IPS-20b (cell line): Measurements from ENCODE around the gene CRTAC1.

ENCODE experiments used
- H3K27ac ChIP-seq: one replicate; pipeline ENCODE4 v1.5.1; 2013; ENCODE audit warnings: low read length
- H3K27me3 ChIP-seq: 2 replicates; pipeline ENCODE4 v1.6.1; 2013; ENCODE audit warnings: mild to moderate bottlenecking, low read length, inconsistent platforms; ENCODE audit not compliant: insufficient read depth
- H3K36me3 ChIP-seq: 2 replicates; pipeline ENCODE4 v1.6.1; 2013; ENCODE audit warnings: low read depth, mild to moderate bottlenecking, inconsistent platforms, low read length, moderate library complexity; ENCODE audit not compliant: insufficient read depth
- H3K4me1 ChIP-seq: 2 replicates; pipeline ENCODE4 v1.6.1; 2013; ENCODE audit warnings: mild to moderate bottlenecking, control low read depth, inconsistent platforms, low read length, moderate library complexity; ENCODE audit not compliant: insufficient read depth
- H3K4me3 ChIP-seq: 2 replicates; pipeline ENCODE4 v1.5.1; 2013; ENCODE audit warnings: mild to moderate bottlenecking, low read length, inconsistent platforms
- H3K9ac ChIP-seq: 2 replicates; pipeline ENCODE4 v1.6.1; 2013; ENCODE audit warnings: low read depth, mild to moderate bottlenecking, inconsistent platforms, low read length, moderate library complexity
- H3K9me3 ChIP-seq: 2 replicates; pipeline ENCODE4 v1.6.1; 2013; ENCODE audit warnings: mild to moderate bottlenecking, low read depth, low read length, inconsistent platforms; ENCODE audit not compliant: insufficient read depth

Gene CRTAC1

DNA sequence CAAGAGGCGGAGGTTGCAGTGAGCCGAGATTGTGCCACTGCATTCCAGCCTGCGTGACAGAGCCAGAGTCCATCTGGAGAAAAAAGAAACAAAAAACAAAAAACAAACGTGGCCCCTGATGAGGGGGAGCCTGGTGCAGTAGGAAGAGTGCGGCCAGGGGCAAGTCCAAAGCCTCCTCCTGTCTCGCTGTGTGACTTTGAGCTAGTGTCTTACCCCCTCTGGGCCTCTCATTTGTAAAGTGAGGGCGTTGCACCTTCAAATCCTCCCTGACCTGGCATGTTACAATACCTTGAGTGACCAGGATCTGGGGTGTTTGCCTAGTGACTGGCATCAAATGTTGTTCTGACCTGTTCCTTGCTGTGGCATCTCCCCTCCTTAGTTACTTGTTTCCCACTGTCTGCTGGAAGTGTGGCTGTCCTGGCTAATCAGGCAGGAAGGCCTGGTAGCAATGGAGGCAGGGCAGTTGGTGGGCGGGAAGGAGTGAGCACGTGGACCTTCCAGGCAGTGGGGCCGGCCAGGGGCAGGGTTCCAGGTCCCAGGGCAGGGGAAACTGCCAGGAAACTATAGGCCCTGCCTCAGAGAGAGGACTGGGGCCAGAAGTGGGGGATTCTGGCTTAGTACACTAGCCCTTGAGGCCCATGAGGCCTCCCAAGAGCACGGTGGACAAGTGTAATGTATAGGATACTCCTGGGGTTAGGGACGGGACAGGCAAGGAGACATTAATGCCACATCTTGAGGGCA, 205.2 kb downstream of the CRTAC1 start:
- Histone ChIP-seq H3K27me3 (no peaks in the 10 kb centered on the region), H3K36me3 (no peaks in the 10 kb centered on the region), H3K4me1 (no peaks in the 10 kb centered on the region; the same call in 1 of the 2 replicates), H3K9me3 (no peaks in the 10 kb centered on the region), H3K4me3 (no peak overlapping the region), H3K27ac (no peak overlapping the region), H3K9ac (no peak overlapping the region)

DNA sequence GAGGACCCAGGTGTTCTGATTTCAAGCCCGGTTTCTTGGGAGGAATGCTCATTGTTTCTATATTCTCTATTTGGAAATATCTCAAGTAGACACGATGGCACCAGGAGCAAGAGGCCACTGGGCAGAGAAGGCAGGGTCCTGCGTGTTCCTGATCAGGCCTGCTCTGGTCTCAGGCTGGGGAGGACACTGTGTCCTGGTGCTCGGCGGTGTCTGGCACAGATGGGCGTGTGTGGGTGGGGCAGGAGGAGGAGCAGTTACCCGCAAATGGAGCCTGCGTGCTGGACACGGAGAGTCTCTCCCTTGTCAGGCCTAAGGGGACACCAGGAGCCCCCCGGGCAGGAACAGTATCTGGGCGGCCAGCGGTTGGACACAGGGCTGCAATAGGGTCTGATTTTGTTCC, 206.7 kb downstream of the CRTAC1 start:
- H3K4me3 ChIP-seq: no peak overlapping the region
- no peak overlapping the region for H3K27ac ChIP-seq
- no peaks in the 10 kb centered on the region; the same call in 1 of the 2 replicates for H3K4me1 ChIP-seq
- no peaks in the 10 kb centered on the region for H3K36me3 ChIP-seq
- H3K9me3 ChIP-seq: no peaks in the 10 kb centered on the region
- H3K9ac ChIP-seq: no peak overlapping the region
- no peaks in the 10 kb centered on the region for H3K27me3 ChIP-seq

DNA sequence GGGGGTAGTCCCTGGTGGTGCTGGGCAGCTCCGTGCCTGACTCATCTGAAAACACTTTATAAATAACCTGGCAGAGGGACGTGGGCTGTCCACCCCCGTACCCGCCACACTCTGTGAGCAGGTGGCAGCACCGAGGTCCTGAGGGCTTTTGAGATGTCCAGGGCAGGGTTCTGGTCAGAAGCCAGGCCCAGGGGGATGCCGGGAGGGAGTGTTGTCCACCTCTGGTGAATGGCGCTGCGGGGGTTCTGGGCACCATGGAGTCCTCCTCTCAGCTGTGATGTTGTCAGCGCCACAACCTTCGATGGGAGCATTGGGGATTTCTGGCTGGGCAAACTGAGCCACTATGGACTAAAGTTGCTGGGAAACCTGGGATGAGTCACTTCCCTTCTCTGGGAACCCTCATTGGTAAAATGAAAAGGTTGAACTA, 208.1 kb downstream of the CRTAC1 start:
- Histone ChIP-seq H3K4me3 (no peak overlapping the region), H3K27ac (no peak overlapping the region), H3K4me1 (no peaks in the 10 kb centered on the region; the same call in 1 of the 2 replicates), H3K9ac (no peak overlapping the region), H3K36me3 (no peaks in the 10 kb centered on the region), H3K9me3 (no peaks in the 10 kb centered on the region), H3K27me3 (no peaks in the 10 kb centered on the region)

DNA sequence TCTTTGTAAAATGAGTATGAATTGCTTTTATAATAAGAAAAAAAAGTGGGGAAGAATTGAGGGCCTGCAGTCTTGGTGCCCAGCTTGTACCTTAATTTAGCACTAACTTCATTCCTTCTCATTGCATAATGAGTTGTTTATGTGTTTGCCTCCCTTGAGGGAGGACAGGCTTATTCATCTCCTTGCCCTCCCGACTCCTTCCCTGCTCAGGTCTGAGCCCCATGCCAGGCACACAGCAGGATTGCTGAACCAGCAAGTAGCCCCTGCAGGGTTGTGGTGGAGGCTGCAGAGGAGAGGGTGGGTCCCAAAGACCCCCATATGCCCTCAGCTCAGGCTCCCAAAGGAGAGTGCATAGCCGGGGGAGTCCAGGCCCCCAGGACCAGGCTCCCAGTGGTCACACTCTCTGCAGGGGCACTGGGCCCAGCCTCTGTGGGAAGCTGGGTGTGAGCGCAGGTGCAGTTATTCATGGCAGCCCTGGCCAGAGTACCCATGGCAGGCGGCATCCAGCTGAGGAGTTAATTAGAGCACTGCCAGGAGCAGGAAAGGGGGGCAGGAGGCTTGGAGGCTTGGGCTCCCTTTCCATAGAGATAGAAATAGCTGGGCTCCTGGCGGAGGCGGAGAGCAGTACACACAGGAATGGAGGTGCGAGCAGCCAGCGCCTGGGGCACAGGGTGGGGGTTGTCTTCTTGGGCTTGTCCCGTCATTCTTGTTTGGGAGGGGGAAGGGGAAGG, 208.9 kb downstream of the CRTAC1 start:
- Histone ChIP-seq H3K4me3 (no peak overlapping the region), H3K27ac (no peak overlapping the region), H3K36me3 (no peaks in the 10 kb centered on the region), H3K9ac (no peak overlapping the region), H3K27me3 (no peaks in the 10 kb centered on the region), H3K9me3 (no peaks in the 10 kb centered on the region), H3K4me1 (no peaks in the 10 kb centered on the region; the same call in 1 of the 2 replicates)

DNA sequence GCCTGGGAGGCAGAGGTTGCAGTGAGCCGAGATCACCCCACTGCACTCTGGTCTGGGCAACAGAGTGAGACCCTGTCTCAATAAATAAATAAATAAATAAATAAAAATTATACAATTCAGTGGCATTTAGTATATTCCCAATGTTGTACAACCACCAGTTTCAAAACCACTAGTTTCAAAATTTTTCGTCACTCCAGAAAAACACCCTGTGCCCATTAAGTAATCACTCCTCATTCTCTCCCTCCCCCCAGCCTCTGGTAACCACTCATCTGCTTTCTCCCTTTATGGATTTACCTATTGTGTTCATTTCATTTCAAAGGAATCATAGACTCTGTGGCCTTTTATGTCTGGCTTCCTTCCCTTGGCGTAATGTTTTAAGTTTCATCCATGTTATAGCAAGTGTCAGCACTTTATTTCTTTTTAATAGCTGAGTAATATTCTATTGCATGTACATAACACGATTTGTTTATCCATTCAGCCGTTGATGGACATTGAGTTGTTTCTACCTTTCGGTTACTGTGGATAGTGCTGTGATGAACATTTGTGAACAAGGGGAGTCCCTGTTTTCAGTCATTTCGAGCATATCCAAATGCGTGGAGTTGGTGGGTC, 210.2 kb downstream of the CRTAC1 start:
- H3K9me3 ChIP-seq: no peaks in the 10 kb centered on the region

DNA sequence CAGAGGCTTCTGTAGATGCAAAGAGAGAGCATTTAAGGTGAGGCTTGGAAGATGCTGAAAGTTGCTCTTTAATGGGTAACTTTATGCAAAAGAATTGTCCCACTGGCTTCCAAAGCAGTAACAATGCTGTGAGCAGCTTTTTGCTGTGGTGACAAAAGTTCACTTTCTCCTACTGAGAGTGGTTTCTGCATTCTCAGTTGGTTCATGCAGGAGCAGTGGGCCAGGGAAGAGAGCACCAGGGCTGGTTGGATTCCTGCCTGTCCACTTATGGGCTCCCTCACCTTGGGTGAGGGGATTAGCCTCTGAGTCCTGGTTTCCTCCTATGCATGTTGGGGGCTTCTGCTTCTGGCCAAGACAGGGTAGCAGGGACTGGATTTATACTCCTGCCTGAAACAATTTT, 211.8 kb downstream of the CRTAC1 start:
- Histone ChIP-seq H3K27me3 (no peaks in the 10 kb centered on the region), H3K4me1 (no peaks in the 10 kb centered on the region; the same call in 1 of the 2 replicates), H3K36me3 (no peaks in the 10 kb centered on the region), H3K9ac (no peak overlapping the region), H3K4me3 (no peak overlapping the region), H3K9me3 (no peaks in the 10 kb centered on the region), H3K27ac (no peak overlapping the region)

More for the DNA sequence above, 210.2 kb downstream of the CRTAC1 start:
- Histone ChIP-seq H3K9ac (no peak overlapping the region), H3K27me3 (no peaks in the 10 kb centered on the region), H3K4me3 (no peak overlapping the region), H3K36me3 (no peaks in the 10 kb centered on the region), H3K27ac (no peak overlapping the region), H3K4me1 (no peaks in the 10 kb centered on the region; the same call in 1 of the 2 replicates)

DNA sequence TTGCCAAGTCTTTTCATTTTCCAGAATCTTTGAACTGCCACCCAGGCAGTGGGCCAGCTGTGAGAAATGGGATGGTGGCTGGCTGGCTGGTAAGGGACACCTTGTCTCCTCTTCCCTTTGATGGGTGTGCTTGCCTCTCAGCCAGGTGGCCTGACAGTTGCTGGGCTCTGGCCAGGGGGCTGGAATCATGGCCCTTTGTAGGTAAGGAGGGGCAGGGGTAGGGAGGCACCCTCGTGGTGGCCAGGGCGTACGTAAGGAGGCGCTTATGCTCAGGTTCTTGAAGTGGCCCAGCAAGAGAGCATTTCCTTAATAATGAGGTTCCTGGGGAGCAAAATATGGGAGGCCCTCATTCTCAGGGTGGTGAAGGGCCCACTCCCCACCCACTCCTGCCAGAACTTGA, 213.8 kb downstream of the CRTAC1 start:
- no peak overlapping the region for H3K27ac ChIP-seq
- no peak overlapping the region for H3K9ac ChIP-seq
- H3K36me3 ChIP-seq: no peaks in the 10 kb centered on the region
- no peak overlapping the region for H3K4me3 ChIP-seq
- H3K4me1 ChIP-seq: no peaks in the 10 kb centered on the region; the same call in 1 of the 2 replicates
- H3K9me3 ChIP-seq: no peaks in the 10 kb centered on the region
- H3K27me3 ChIP-seq: no peaks in the 10 kb centered on the region
